PC-3 (cell line): ENCODE results near the gene MED26. TPM values are rescaled to one million over a fixed set of nuclear protein-coding genes. Genes with fewer than 3 reads are reported as not detected.

Experiments
- ATAC-seq: fragments of 200-7000 bp; cut with Tn5 transposase; 2 replicates; pipeline ENCODE4 v1.9.1; 2020; ENCODE audit warnings: mild to moderate bottlenecking, moderate library complexity
- BruUV-seq: library from RNA; stranded (reverse); fragments of 400-500 nt; replicated peaks from 2 replicates; lab custom pipeline; 2021; lab: Mats Ljungman, UMichigan
- CTCF ChIA-PET: fragments of 300-600 bp; sonication (Branson Sonifier 250); formaldehyde crosslinking; loops from one replicate; lab custom pipeline; 2022; ENCODE audit warnings: antibody characterized with exemption; lab: Charles Lee
- POLR2A ChIA-PET: fragments of 300-600 bp; sonication (Branson Sonifier 250); formaldehyde crosslinking; loops from one replicate; lab custom pipeline; 2022; ENCODE audit warnings: antibody characterized with exemption; ENCODE audit not compliant: unreplicated experiment; lab: Charles Lee
- DNase-seq: peaks from one replicate; pipeline ENCODE4 v3.0.0-alpha.2; 2015
- H2AFZ ChIP-seq: fragments of 300-600 bp; sonication (generic); 2 replicates; pipeline ENCODE4 v1.6.0; 2016; ENCODE audit warnings: antibody characterized with exemption, low read length
- H3F3A ChIP-seq: fragments of 300-600 bp; sonication (generic); one replicate; pipeline ENCODE4 v1.6.0; 2017; ENCODE audit warnings: antibody characterized with exemption, low read length, control low read depth, mild to moderate bottlenecking; ENCODE audit not compliant: unreplicated experiment
- H3K27ac ChIP-seq: fragments of 300-600 bp; sonication (generic); 2 replicates; pipeline ENCODE4 v1.5.1; 2016; ENCODE audit warnings: mild to moderate bottlenecking, low read length
- H3K27me3 ChIP-seq: fragments of 300-600 bp; sonication (generic); 2 replicates; pipeline ENCODE4 v1.6.1; 2016; ENCODE audit warnings: low read length, mixed read lengths
- H3K36me3 ChIP-seq: fragments of 300-600 bp; sonication (generic); 2 replicates; pipeline ENCODE4 v1.6.1; 2016; ENCODE audit warnings: low read depth, mixed run types, low read length, mixed read lengths
- H3K4me1 ChIP-seq: fragments of 300-600 bp; sonication (generic); 2 replicates; pipeline ENCODE4 v1.5.1; 2016; ENCODE audit warnings: low read length; ENCODE audit not compliant: insufficient read depth
- H3K4me2 ChIP-seq: fragments of 300-600 bp; sonication (generic); 2 replicates; pipeline ENCODE4 v1.6.0; 2016; ENCODE audit warnings: low read length
- H3K4me3 ChIP-seq: fragments of 300-600 bp; sonication (generic); 2 replicates; pipeline ENCODE4 v1.5.1; 2016; ENCODE audit warnings: mild to moderate bottlenecking, low read length, mixed read lengths
- H3K79me2 ChIP-seq: fragments of 300-600 bp; sonication (generic); 2 replicates; pipeline ENCODE4 v1.6.1; 2017; ENCODE audit warnings: low read length, mixed read lengths
- H3K9ac ChIP-seq: fragments of 300-600 bp; sonication (generic); 2 replicates; pipeline ENCODE4 v1.6.0; 2016; ENCODE audit warnings: mild to moderate bottlenecking, low read length
- H3K9me2 ChIP-seq: fragments of 300-600 bp; sonication (generic); replicated peaks from 2 replicates; pipeline ENCODE4 v1.6.1; 2016; ENCODE audit warnings: mixed run types, low read length, mixed read lengths
- H3K9me3 ChIP-seq: fragments of 300-600 bp; sonication (generic); 2 replicates; pipeline ENCODE4 v1.6.1; 2016; ENCODE audit warnings: low read length, mixed read lengths
- H4K20me1 ChIP-seq: fragments of 300-600 bp; sonication (generic); 2 replicates; pipeline ENCODE4 v1.6.1; 2016; ENCODE audit warnings: low read length, mixed read lengths
- CTCF ChIP-seq: fragments of 300-600 bp; sonication (generic); conservative IDR thresholded peaks from 2 replicates; pipeline ENCODE4 v1.5.1; 2017; ENCODE audit warnings: antibody characterized with exemption, low read depth, mild to moderate bottlenecking, low read length
- EZH2 ChIP-seq: fragments of 300-600 bp; sonication (generic); IDR thresholded peaks from one replicate; pipeline ENCODE4 v1.6.1; 2017; ENCODE audit warnings: antibody characterized with exemption, mild to moderate bottlenecking, low read length; ENCODE audit not compliant: unreplicated experiment
- EZH2phosphoT487 ChIP-seq: fragments of 300-600 bp; sonication (generic); IDR thresholded peaks from 2 replicates; pipeline ENCODE4 v1.6.1; 2018; ENCODE audit warnings: mild to moderate bottlenecking, antibody characterized with exemption, low read length, borderline replicate concordance
- intact Hi-C: fragments of 100-400 bp; cut with micrococcal nuclease; formaldehyde crosslinking; loops from 2 replicates; pipeline ENCODE4 v1.9.0; 2023
- total RNA-seq: library from RNA; depleted of rRNA; stranded (reverse); fragments of >200 nt; gene quantifications from 2 replicates; pipeline ENCODE4 v1.2.3, GENCODE V29; 2014

Gene MED26
- total RNA-seq, 1 experiment from 2014 or later, result 17.5 TPM

GRCh38 chr19:16620018-16620417 is 8.0 kb downstream of the MED26 start:
- no peak overlapping the region for H3K27ac ChIP-seq
- no peak for ATAC-seq
- TF ChIP-seq EZH2phosphoT487 (no peak), CTCF (no peak), EZH2 (no peak)
- H3K9me2 ChIP-seq, result no peaks in the 10 kb centered on the region
- CTCF ChIA-PET, result no interaction called here
- peaks cover 2% of the 10 kb centered on the region; the same call in 1 of the 2 replicates for H3K4me1 ChIP-seq
- H3K4me3 ChIP-seq, result no peak overlapping the region
- H3K27me3 ChIP-seq, result no peaks in the 10 kb centered on the region
- H3K4me2 ChIP-seq, result no peak overlapping the region
- intact Hi-C loops, result no loop called here
- no peaks in the 10 kb centered on the region for H3F3A ChIP-seq
- BruUV-seq, result no TSS peak
- H2AFZ ChIP-seq, result no peak overlapping the region
- peaks cover 100% of the 10 kb centered on the region for H3K79me2 ChIP-seq
- H3K9ac ChIP-seq, result no peak overlapping the region
- H3K36me3 ChIP-seq, result peaks cover 12% of the 10 kb centered on the region
- DNase-seq, result no peak
- POLR2A ChIA-PET, result no interaction called here
- H4K20me1 ChIP-seq, result peaks cover 99% of the 10 kb centered on the region
- H3K9me3 ChIP-seq, result no peaks in the 10 kb centered on the region

GRCh38 chr19:16619457-16619856 is 8.5 kb downstream of the MED26 start:
- ATAC-seq (no peak), DNase-seq (no peak)
- H3K9me2 ChIP-seq, result no peaks in the 10 kb centered on the region
- no peak overlapping the region for H2AFZ ChIP-seq
- H3K27ac ChIP-seq, result no peak overlapping the region
- no peaks in the 10 kb centered on the region for H3K9me3 ChIP-seq
- POLR2A ChIA-PET, result interaction anchor here (0.9 kb wide), 1 partner anchor 163 kb away, joined by 3 read pairs; no protein-coding TSS in a partner anchor
- CTCF ChIA-PET, result no interaction called here
- intact Hi-C loops, result no loop called here
- peaks cover 99% of the 10 kb centered on the region for H4K20me1 ChIP-seq
- H3K4me2 ChIP-seq, result no peak overlapping the region
- no peaks in the 10 kb centered on the region for H3K27me3 ChIP-seq
- no peaks in the 10 kb centered on the region for H3F3A ChIP-seq
- no peak overlapping the region for H3K4me3 ChIP-seq
- no peak overlapping the region for H3K9ac ChIP-seq
- peaks cover 100% of the 10 kb centered on the region for H3K79me2 ChIP-seq
- no TSS peak for BruUV-seq
- H3K4me1 ChIP-seq, result peaks cover 6% of the 10 kb centered on the region; the same call in 1 of the 2 replicates
- TF ChIP-seq EZH2phosphoT487, result no peak
- no peak for TF ChIP-seq CTCF
- no peak for TF ChIP-seq EZH2
- H3K36me3 ChIP-seq, result peaks cover 6% of the 10 kb centered on the region; the same call in 1 of the 2 replicates

GRCh38 chr19:16618248-16618647 is 9.8 kb downstream of the MED26 start:
- intact Hi-C loops, result no loop called here
- H3K4me2 ChIP-seq, result no peak overlapping the region
- H3K79me2 ChIP-seq, result peaks cover 100% of the 10 kb centered on the region
- BruUV-seq, result no TSS peak
- no peaks in the 10 kb centered on the region for H3F3A ChIP-seq
- CTCF ChIA-PET, result no interaction called here
- H3K4me1 ChIP-seq, result peaks cover 6% of the 10 kb centered on the region; the same call in 1 of the 2 replicates
- no peak overlapping the region for H3K4me3 ChIP-seq
- H3K9ac ChIP-seq, result no peak overlapping the region
- DNase-seq (no peak), ATAC-seq (no peak)
- H3K27me3 ChIP-seq, result no peaks in the 10 kb centered on the region
- TF ChIP-seq CTCF, result no peak
- no peak for TF ChIP-seq EZH2
- TF ChIP-seq EZH2phosphoT487, result no peak
- POLR2A ChIA-PET, result no interaction called here
- H4K20me1 ChIP-seq, result peaks cover 97% of the 10 kb centered on the region
- H3K9me3 ChIP-seq, result no peaks in the 10 kb centered on the region
- H3K9me2 ChIP-seq, result no peaks in the 10 kb centered on the region
- H3K27ac ChIP-seq, result no peak overlapping the region
- H2AFZ ChIP-seq, result no peak overlapping the region
- no peaks in the 10 kb centered on the region; the same call in 1 of the 2 replicates for H3K36me3 ChIP-seq
